NAMALWA (cell line): ENCODE measurements around the gene KRT76.
"Not testable (repeated sequence)": the region's sequence is repeated elsewhere in the genome, so short reads cannot be mapped to it uniquely, and the experiment has no call there.

Source experiments
- DNase-seq: peaks from one replicate; pipeline ENCODE4 v3.0.0-alpha.2; 2015; ENCODE audit warnings: low spot score

KRT76 gene

GRCh38 chr12:52781399-52782082 is 4.4 kb upstream of the KRT76 start:
- no peak for DNase-seq

DNA sequence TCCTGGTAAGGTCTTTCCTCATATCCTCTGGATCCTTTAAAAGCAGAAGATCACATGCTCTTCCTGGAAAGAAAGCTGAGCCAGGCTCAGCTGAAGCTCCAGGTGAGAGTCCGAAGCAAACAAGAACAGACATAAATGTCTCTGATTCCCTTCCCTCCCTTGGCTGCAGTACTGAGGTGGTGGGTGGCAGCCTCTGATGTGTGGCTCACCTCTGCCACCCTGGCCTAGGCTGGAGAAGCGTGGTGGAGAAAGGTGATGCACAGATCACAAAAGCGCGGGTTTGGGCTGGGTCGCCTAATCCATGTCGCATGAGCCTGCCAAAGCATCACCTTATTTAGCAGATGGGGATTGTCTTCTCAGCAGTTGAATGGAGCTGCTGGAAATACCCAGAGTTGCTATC is 2.8 kb upstream of the KRT76 start:
- DNase-seq = no peak

- DNase-seq = no peak
Measured at GRCh38 chr12:52778833-52779232, 1.7 kb upstream of the KRT76 start.

GRCh38 chr12:52777566-52777965 is 421 bp upstream of the KRT76 start:
- no peak for DNase-seq

- no peak for DNase-seq
Measured at GRCh38 chr12:52776435-52776834, 710 bp downstream of the KRT76 start.

DNA sequence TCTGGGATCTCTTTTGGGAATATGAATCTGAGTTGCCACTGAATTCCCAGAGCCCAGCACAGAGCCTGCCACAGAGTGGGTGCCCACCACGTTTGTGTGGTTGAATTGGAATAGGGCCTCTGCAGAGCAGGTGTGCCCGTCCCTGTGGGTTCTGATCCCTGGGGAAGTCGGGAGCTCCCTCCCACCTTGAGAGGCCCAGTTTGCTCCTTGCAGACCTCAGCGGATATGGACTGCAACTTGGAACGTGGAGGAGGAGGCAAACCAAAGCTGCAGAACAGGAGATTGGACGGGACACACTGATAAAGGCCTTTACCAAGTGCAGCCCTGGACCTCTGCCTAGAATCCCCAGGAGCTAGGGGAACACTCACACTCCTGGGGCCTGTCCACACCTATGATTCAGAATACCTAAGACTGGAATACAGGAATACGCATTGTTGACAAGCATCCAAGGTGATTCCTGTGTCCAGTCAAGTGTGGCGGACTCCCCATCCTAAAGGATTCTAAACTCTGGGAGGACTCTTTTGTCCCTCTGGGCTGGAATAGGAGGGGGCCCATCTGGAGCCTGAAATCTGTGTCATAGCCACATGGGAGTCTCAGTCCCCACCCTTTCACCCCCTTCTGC is 2.4 kb downstream of the KRT76 start:
- no peak for DNase-seq

DNA sequence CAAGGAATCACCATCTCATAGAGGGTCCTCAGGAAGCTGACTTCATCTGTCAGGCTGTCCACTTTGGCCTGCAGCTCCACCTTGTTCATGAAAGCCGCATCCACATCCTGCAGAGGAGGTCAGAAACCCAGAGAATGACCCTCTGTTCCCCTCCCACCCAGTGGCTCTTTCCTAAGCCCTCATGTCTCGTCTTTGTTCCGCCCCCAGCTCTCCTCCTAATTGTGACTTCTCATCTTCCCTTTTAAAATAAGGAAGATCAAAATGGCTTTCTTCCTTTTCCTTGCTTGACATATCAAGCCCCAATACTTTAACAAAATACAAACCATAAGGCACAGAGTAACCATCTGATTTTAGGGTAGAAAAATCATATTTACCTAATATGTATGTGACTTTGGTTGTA is 4.4 kb downstream of the KRT76 start:
- no peak for DNase-seq

GRCh38 chr12:52772188-52772587 is 5.0 kb downstream of the KRT76 start:
- no peak for DNase-seq

- no peak for DNase-seq
Measured at GRCh38 chr12:52771505-52771904, 5.6 kb downstream of the KRT76 start.

- DNase-seq = no peak
Measured at GRCh38 chr12:52771088-52771487, 6.1 kb downstream of the KRT76 start.

DNA sequence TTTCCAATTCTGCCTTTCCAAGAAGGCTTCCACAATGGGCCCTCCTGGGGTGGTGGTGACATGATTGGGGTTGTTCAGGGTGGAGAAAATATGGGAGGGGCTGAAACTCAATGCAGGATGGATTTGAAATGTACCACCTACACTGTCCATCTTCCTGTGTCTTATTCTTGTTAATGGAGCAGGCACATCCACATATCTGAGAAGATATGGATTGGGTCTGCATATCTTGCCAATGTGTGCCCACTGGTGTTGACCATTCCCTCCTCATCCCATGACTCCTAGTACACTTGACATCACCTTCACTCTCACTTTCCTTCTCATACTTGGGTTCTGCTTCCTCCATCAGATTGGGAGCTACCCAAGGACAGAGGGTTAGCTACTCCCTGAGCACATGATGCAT is 7.2 kb downstream of the KRT76 start:
- no peak for DNase-seq

DNA sequence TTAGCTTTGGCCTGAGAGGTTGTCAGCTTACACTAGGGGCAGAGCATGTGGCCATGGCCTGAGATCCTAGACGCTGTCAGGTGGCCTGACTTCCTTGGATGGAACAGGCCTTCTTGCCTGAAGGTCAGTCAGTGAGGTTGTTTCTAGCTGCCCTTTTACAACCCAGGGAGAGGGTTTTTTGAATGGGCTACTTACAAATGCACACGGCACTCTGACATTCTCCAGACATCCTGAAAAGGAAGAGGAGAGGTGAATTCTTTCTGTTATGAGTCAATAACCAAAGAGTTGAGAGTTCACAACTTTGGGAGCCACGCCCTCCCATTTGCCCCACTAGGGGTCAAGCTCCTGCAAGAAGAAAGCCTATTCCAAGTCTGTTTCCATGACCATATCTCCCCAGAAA is 7.8 kb downstream of the KRT76 start:
- no peak for DNase-seq

DNA sequence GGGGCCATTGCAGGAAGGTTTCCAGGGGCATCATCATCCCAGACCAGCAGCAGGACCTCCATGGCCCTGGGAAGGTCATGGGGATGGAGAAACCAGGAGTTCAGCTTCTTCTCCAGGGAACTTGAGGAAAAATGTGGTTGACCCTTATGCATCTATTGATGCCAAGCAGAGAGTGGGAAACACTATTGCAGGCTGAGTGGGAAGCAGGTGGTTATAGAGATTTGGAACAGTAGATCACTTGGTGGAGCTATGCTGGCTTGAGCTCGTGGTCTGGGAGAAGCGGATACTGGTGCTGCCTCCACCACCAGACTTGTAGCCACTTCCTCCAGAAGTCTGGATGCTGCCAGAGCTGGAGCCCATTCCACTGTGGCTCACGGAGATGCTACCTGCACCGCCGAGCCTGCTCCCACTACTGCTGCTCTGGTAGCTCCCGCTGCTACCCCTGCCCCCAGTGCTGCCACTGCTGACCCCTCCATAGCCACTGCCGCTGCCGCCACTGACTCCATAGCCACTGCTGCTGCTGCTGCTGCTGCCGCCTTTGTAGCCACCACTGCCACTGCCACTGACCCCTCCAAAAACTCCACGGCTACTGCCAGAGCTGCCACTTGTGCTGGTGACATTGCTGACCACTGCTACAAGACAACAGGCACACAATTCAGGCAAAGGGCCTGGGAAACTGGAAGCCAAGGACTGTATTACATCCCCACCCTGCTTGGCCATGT is 8.5 kb downstream of the KRT76 start:
- no peak for DNase-seq

DNA sequence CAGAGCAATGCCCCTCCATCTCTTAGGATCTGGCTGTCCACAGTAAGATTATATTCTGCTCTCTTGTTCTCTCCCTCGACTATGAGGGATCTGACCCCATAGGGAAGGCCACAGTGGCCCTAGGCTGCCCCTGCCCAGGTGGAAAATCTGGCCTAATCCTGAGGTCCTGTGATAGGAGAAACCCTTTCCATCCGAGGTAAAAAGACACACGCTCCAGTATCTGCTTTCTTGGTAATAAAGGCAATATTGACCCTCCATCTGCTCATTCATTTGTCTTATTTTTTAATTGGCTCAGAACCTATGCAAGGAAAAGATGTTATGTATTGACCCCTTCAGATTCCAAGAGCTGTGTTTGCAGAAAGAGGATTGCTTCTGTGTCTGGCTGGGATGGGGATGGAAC is 9.7 kb downstream of the KRT76 start:
- no peak for DNase-seq

DNA sequence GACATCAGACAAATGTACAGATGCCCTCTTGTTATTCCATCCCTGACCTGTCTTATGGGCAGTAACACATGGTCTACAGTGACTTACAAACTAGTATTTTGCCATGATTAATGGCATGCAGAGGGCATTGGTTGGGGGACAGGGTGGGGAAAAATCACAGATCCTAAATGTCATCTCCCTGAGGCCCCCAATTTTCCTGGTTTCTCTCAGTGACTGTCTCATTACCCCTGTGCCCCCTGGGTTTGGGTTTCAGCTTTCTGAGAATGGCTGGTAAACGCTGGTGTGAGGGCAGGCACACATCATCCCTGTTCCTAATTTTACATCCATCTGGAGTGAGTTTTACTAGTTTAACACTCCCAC is 10.1 kb downstream of the KRT76 start:
- no peak for DNase-seq

DNA sequence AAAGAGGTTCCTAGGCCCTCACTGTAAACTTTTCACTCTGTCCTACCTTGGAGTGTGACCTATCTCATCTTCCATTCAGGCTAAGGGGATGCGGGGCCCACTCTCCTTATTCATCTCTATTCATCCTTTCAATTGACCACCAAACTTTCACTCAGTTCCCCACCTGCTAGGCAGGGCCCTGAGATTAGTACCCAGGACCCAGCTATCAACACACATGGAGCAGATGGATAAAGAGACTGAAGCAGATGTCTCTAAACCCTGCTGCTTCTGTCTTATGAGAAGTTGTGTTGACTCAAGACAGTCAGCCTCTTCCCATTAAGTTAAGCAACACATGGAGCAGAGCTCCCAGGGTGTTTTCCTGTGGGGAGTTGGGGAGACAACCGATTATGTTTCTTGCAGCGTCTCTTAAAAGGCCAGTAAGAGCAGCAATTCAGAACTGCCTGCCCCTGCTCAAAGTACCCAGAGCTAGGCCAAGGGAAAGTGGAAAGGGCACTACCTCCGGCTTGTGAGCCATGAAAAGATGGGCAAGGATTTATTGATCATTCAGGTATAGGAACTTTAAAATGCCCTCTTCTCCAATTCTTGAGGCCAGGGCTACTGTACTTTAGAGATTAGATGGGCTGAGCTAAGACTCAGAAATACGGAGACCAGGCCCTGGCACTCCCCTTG is 10.7 kb downstream of the KRT76 start:
- no peak for DNase-seq

DNA sequence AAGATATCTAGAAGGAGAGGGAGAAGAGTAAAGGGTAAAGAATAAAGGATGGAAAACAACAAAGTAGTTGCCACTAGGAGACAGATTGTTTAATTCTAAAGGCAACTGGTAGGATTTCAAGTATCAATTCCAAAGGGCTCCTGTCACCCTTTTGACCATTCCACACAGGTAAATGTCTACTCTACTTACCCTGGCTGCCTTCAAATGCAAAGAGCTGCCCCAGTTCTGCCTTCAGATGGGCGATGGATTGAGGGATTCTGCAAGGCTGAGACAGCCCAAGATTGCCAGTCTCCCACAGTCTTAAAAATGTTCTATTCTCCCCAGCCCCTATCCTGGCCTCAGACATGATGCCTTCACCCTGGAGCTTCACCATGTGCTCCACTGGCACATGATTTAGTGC is 11.4 kb downstream of the KRT76 start:
- no peak for DNase-seq

- no peak for DNase-seq
Measured at GRCh38 chr12:52763991-52764390, 13.2 kb downstream of the KRT76 start.

DNA sequence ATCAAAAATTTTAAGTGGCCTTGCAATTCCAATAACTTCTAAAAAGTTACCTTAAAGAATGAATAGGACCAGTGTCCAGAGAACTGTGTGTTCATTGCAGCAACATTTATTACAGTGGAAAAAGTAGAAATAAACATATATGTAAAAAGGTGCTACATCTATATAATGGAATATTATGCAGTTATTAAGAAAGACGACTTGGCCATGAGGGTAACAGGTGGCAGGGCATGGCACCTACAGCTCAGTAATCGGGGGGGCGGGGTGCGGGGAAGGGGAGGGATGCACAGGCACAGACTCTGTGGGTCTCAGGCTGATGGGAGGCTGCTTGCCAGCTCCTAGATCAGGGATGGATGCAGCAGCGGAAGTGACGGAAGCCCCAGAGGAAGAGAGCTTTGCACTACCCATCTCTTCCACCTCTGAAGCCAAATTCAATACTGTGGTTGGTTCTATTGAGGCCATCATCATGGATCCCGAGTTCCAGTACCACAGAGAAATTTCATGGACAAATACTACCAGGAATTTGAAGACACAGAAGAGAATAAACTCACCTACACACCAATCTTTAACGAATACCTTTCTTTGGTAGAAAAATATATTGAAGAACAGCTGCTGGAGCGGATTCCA is 14.0 kb downstream of the KRT76 start:
- no peak for DNase-seq

DNA sequence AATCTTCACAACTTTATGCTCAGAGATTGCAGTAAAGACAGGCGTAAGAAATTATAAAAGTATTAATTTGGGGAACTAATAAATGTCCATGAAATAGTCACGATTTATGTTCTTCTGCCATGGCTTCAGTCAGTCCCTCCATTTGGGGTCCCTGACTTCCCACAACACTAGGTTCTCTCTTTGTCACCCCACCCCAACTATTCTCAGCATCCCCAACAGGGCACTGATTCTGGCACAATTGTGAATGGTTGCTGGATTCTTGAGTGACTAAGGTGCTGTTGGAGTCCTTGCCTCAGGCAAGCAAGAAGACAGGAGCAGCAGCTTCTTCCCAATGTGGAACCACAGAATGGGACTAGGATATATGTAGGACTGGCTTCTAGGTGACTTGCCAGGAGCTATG is 15.3 kb downstream of the KRT76 start:
- no peak for DNase-seq

GRCh38 chr12:52761218-52761617 is 15.9 kb downstream of the KRT76 start:
- DNase-seq = not testable (repeated sequence)

DNA sequence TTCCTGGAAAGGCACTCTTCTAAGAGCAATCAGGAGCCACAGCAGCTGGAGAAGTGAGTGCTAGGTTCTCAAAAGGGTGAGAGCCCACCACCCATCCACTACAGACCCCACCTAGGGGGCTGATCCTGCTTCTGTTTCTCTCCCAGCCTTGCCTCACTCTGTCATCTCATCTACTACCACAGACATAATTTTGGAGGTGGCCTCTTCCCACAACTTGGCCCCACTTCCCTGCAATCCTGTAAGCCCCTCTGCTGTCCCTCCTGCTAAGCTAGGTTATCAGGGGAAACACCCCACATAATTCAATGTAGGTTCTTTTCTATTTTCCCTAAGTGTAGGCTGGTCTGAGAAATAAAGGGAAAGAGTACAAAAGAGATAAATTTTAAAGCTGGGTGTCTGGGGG is 16.5 kb downstream of the KRT76 start:
- DNase-seq = no peak

- no peak for DNase-seq
Measured at GRCh38 chr12:52759695-52760094, 17.4 kb downstream of the KRT76 start.
